Fibroblast of the aortic adventitia (primary cell): ENCODE results near the gene ALOX15. TPM values are rescaled to one million over a fixed set of nuclear protein-coding genes. Genes with fewer than 3 reads are reported as not detected.
"Not testable (repeated sequence)": the region's sequence is repeated elsewhere in the genome, so short reads cannot be mapped to it uniquely, and the experiment has no call there.

ENCODE experiments used
- DNase-seq: peaks from one replicate; pipeline ENCODE4 v3.0.0-alpha.2; 2010; ENCODE audit warnings: low read depth
- H3K4me3 ChIP-seq: 2 replicates; pipeline ENCODE4 v1.5.1; 2011; ENCODE audit warnings: low read depth, mild to moderate bottlenecking, control low read depth, low read length, moderate library complexity
- CTCF ChIP-seq: IDR thresholded peaks from 2 replicates; pipeline ENCODE4 v1.5.1; 2011; ENCODE audit warnings: mild to moderate bottlenecking, low read length, control low read depth, inconsistent platforms; ENCODE audit not compliant: insufficient read depth
- total RNA-seq: library from RNA; depleted of rRNA; stranded (reverse); fragments of >200 nt; gene quantifications from 2 replicates; pipeline ENCODE4 v1.2.3, GENCODE V29; 2012; ENCODE audit warnings: low replicate concordance

ALOX15 gene
- total RNA-seq, 1 donor, result not detected

- H3K4me3 ChIP-seq, result no peak overlapping the region
- DNase-seq, result no peak
- no peak for TF ChIP-seq CTCF
Measured at GRCh38 chr17:4652997-4653396, 11.5 kb upstream of the ALOX15 start.

- H3K4me3 ChIP-seq, result no peak overlapping the region
- no peak for TF ChIP-seq CTCF
- no peak for DNase-seq
Measured at GRCh38 chr17:4648741-4649140, 7.3 kb upstream of the ALOX15 start.

- no peak overlapping the region for H3K4me3 ChIP-seq
- no peak for TF ChIP-seq CTCF
- no peak for DNase-seq
Measured at GRCh38 chr17:4645642-4646041, 4.2 kb upstream of the ALOX15 start.

GRCh38 chr17:4643676-4644075 lies 2.2 kb upstream of the ALOX15 start:
- no peak for TF ChIP-seq CTCF
- no peak overlapping the region for H3K4me3 ChIP-seq
- no peak for DNase-seq

GRCh38 chr17:4642286-4642685 lies 808 bp upstream of the ALOX15 start:
- no peak for DNase-seq
- H3K4me3 ChIP-seq, result no peak overlapping the region
- TF ChIP-seq CTCF, result no peak

- not testable (repeated sequence) for DNase-seq, H3K4me3 ChIP-seq
Measured at GRCh38 chr17:4640569-4641188, 799 bp downstream of the ALOX15 start.

GRCh38 chr17:4639301-4640059 lies 2.0 kb downstream of the ALOX15 start:
- TF ChIP-seq CTCF, result peak; percentile 4
- peak; percentile 25 for DNase-seq
- not testable (repeated sequence) for H3K4me3 ChIP-seq

- not testable (repeated sequence) for DNase-seq, H3K4me3 ChIP-seq
Measured at GRCh38 chr17:4638766-4639165, 2.7 kb downstream of the ALOX15 start.
